Muscle of arm (tissue), 12 donors: ENCODE measurements around the gene MVD. TPM values are rescaled to one million over a fixed set of nuclear protein-coding genes. Genes with fewer than 3 reads are reported as not detected.
A peak's percentile ranks its signal among the peaks of the same experiment; 100 is the strongest.

Source experiments
- DNase-seq: peaks from one replicate; pipeline ENCODE4 v3.0.0-alpha.2; 2013
- polyA plus RNA-seq, 12 donors: library from polyadenylated mRNA; unstranded; fragments of 120-200 nt; gene quantifications; one replicate each; pipeline ENCODE4 v1.2.1, GENCODE V29; 2013; ENCODE audit not compliant: insufficient read length in 12 of 12

The MVD gene
- polyA plus RNA-seq, 12 donors = 18.2 to 35.2 (median 24.3) TPM; not detected in 1

- no peak for DNase-seq
These were observed 35.8 kb upstream of the MVD start for GRCh38 chr16:88698646-88699045.

GRCh38 chr16:88697831-88698615 lies 35.1 kb upstream of the MVD start:
- no peak for DNase-seq

- no peak for DNase-seq
These were observed 34.4 kb upstream of the MVD start for GRCh38 chr16:88697116-88697830.

- DNase-seq = no peak
These were observed 33.5 kb upstream of the MVD start for GRCh38 chr16:88696441-88696840.

GRCh38 chr16:88695753-88696152 lies 32.9 kb upstream of the MVD start:
- no peak for DNase-seq

GRCh38 chr16:88695218-88695617 lies 32.3 kb upstream of the MVD start:
- DNase-seq = no peak

- DNase-seq = no peak
These were observed 31.6 kb upstream of the MVD start for GRCh38 chr16:88694221-88695087.

- no peak for DNase-seq
These were observed 30.7 kb upstream of the MVD start for GRCh38 chr16:88693420-88694177.

- DNase-seq = no peak
These were observed 30.0 kb upstream of the MVD start for GRCh38 chr16:88692861-88693260.

GRCh38 chr16:88691924-88692560 lies 29.2 kb upstream of the MVD start:
- DNase-seq = no peak

- no peak for DNase-seq
These were observed 28.4 kb upstream of the MVD start for GRCh38 chr16:88691129-88691813.

GRCh38 chr16:88690341-88691128 lies 27.6 kb upstream of the MVD start:
- DNase-seq = no peak

GRCh38 chr16:88688013-88688778 lies 25.3 kb upstream of the MVD start:
- no peak for DNase-seq

GRCh38 chr16:88687676-88688012 lies 24.8 kb upstream of the MVD start:
- DNase-seq = no peak

GRCh38 chr16:88687254-88687576 lies 24.3 kb upstream of the MVD start:
- DNase-seq = no peak

GRCh38 chr16:88686439-88687253 lies 23.8 kb upstream of the MVD start, which contains the start of gene SNAI3:
Gene SNAI3 (minus strand): TSS chr16:88686507. CDS start chr16:88686406, 101 bp downstream.
- DNase-seq = peak; percentile 54

GRCh38 chr16:88686062-88686438 lies 23.2 kb upstream of the MVD start:
- no peak for DNase-seq
